NCI-H524 treated with DMSO at 0.1 percent for 48 hours (cell line): ENCODE data around the gene COA8.

Experiments
- DNase-seq: peaks from one replicate; lab custom pipeline; 2025; lab: John Stamatoyannopoulos, UW

COA8 gene, protein sequence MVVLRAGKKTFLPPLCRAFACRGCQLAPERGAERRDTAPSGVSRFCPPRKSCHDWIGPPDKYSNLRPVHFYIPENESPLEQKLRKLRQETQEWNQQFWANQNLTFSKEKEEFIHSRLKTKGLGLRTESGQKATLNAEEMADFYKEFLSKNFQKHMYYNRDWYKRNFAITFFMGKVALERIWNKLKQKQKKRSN

DNA sequence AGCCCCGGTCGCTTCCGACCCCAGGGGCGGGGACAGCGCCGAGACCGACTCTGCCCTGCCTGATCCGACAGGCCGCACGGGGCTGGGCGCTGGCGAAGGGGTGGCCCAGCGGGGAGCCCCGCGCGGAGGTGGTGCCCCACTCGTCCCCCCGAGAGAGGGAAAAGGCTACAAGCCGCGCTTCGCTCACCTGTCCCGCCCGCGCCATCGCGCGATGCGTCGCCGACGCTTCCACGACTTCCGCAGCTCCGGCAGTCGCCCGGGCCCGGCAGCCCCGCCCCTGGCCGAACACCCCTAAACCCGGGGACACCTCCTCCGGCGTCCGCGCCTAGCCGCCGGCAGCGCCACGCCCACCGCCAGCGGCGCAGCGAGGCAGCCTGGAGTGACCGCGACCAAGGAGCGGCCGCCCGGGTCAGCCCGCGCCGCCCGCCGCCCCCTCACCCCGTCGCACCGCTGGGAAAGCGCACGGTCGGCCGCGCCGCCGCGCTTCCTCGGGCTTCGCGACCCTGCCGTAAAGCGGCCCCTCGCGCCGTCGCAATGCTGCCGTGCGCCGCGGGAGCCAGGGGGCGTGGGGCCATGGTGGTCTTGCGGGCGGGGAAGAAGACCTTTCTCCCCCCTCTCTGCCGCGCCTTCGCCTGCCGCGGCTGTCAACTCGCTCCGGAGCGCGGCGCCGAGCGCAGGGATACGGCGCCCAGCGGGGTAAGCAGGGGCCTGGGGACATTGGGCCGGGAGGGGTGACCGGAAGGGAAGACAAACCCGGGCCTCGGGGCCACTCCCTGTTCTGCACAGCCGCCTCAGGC is at the start of gene COA8, which contains the start of gene BAG5:
Gene COA8, plus strand, starts transcription at position 532 of the 797 bp plus-strand sequence. Its CDS starts 42 bp downstream, at position 574.
Gene BAG5, minus strand, starts transcription at position 229 of the 797 bp plus-strand sequence. CDS start 1,493 bp downstream, outside the sequence.
- peak; percentile 40 for DNase-seq

DNA sequence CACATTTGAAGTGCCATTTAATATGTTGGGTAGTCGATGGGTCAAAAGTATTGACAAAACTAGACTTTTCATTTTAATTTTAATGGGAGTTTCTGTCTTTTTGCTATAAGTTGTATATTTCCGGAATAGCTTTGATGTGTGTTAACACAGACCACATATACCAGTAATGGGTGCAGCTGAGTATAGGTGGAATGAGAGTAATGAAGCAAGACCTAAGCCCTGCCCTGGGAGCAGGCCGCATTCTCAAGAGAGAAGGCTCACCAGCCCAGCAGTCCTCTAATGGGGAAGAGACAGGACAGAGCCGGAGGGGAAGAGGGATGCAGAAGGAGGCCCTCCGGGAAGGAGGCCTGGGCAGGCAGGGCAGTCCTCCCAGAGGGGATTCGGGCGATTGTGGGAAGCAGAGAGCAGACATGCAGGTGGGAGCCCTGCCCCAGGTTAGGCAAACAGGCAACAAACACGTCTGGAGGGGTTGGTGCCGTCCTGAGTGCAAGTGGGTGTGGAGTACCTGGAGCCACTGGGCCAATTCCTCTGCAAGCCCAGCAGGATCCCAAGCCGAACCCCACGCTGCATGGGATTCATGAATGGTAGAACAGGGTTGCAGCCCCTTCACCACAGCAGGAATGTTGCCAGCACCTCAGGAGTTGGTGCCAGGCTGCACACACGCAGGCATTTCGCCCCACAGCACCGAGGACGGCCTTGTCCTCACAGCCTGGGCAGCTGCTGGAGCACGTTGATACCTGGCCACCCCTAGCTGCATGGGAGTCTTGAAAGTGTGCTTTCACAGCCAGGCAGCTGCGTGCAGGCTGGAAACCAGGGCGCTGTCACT is 48.0 kb upstream of the COA8 start:
- no peak for DNase-seq

DNA sequence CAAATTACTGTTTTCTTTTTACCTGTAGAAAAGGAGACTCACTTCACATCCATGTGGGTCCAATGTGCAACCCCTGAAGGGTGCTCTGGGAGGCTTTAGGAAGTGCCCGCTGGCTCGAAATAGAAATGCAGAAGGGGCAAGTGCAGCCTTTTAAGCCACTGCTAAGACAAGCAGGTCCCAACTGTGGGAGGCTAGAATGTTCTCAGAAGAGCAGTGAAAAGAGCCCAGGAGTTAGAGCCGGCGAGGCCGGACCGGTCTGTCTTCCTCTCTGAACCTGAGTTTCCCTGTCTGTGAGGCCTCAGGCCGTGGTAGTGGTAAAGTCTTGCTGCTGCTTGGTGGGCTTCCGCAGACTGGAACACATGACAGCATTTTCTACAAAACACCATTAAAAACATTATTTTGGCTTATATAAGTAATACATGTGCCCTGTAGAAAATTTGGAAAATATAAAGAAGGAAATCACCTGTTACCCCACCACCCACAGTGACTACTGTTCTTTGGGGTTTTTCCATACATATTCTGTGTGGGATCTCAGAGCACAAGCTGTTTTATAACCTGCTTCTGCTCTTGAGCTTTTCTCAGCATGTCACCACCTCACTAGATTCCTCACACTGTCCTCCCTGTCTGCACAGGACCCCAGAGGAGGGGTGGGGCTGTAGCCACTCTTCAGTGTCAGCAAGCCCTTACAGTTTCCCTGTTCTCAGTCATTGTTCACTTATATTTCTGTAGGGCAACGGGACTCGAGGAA is 46.2 kb upstream of the COA8 start:
- no peak for DNase-seq

DNA sequence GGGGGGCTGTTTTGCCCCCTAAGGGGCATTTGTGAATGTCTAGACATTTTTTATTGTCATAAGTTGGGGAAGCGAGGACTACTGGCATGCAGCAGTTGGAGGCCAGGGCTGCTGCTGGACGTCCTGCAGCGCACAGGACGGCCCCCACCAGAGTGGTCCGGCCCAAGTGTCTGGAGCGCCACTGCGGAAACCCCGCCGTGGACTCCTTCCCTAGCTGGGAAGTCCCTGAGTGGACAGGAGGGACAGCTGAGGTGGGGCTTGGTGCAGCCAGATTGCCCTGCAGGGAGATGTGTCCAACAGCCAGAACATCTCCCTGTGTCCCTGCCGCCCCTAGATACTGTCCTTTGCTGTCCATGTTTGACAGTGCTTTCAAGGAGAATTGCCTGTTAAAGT is 45.6 kb upstream of the COA8 start:
- DNase-seq: no peak

DNA sequence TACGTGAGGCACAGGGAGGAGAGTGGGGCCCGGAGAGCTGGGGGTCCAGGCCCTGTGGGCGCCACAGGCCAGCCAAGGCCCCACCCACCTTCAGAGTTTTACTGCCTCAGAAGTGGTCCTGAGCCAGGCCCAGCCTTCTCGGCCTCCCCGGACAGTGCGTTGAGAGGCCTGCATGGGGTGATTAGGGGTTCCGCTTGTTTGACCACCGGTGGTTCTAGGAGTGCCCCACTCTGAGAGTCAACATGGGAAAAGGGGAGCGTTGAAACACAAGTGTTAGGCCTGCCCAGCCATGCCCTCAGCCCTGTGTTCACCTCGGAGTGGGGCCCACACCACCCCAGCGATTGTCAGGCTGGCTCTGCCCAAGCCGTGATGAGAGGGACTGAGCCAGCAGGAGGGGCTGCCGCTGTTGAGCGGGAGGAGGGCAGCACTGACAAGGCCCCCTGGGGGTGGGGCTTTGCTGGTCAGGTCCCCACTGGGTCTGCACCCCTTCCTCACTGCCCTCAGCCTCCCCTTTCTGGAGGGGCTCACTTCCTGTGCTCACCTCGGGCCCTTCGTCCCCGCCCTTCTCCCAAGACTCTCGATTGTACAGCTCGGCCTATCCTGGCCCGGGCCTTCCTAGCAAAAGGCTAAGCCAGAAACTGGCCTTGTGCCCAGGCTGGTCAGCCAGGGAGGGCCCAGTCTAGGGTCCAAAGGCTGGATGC is 44.9 kb upstream of the COA8 start:
- DNase-seq: no peak

DNA sequence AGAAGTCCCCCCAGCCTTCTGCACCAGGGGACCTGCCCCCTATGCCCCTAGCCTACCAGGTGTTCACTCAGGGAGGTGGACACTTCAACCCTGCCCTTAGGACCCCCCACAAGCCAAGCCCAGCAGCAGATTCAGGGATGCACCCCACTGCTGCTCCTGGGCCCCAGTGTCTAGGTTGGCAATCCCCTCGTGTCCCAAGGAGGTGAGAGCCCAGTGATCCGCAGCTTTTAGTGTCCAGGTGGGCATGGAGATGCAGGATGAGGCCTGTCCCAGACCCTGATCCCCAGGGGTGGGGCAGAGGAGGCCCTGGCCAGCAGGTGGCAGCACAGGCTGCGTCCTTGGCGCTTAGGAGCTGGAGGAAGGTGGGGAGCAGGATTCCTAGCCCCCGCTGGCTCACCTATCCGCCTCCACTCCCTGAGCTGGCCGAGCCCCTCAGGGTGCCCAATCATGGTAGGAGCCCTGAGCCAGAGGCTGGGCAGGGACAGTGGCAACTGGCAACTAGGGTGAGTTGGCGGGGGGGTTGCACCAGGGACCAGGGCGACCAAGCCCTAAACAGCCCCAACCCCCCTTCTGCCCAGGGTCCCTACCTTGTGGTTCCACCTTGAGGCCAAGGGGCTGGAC is 44.2 kb upstream of the COA8 start:
- no peak for DNase-seq

DNA sequence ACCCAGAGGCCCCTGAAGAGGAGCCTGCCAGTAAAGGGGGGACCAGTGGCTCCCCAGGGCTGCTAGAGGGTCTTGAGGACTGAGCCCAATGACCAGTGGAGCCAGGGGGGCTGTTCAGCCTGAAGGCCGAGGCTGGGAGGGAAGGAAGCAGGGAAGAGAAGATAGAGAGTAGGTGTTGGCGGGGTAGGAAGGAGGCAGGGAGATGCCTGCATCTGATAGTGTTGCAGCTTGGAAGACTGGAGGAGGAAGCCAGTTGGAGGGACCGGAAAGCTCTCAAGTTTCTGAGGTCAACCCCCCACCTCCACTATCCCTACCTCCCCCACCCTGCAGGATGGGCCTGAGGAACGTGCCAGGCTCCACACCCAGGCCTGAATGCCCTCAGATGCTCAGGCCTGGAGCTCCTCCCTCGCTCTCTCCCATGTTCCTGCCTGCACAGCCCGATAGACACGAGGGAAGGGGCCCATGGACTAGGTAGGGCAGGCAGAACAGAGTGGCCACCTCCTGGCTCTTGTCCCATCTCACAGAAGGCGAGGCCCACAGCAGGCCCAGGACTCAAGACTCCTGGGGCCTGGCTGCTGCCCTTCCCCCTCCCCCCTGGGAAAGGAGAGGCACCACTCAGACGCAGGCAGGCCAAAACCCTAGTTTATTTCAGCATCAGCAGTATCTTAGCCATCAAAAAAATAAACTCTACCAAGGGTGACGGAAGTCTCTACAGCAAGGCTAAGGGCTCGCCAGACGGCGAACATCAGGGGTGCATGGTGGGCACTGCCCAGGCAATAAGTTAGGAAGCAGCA is 43.5 kb upstream of the COA8 start:
- DNase-seq: no peak

DNA sequence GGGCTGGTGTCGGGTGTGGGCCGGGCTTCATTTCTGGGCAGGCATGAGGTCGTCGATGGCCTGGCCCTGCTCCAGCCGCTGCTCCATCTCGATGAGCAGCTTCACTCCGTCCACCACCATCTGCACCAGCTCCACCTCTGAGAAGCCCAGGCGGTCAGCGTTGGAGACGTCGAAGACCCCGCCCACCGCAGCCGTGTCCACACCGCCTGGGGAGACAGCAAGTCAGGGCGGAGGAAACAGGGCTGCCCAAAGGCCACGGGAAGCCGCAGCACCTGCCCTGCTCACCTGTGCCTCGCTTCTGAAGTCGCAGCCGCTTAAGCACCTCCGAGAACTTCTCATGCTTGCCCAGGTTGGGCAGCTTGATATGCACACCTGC is 42.9 kb upstream of the COA8 start:
- DNase-seq: no peak

DNA sequence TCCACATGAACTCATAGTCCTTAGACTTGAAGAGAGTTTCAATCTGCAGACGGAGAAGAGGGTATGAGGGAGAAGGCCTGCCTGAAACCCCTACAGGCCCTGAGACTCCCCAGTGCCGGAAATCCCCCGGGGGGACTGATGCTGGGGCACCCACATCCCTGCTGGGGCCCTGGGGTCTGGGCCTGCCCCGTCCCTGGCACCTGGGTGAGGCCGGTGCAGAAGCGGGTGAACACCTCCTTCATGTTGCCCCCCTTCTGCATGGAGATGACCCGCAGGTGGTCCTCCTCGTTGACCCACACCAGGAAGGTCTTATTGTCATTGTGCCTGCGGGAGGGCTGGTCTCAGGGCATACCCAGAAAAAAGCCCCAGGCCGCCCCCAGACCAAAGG is 42.5 kb upstream of the COA8 start:
- no peak for DNase-seq

DNA sequence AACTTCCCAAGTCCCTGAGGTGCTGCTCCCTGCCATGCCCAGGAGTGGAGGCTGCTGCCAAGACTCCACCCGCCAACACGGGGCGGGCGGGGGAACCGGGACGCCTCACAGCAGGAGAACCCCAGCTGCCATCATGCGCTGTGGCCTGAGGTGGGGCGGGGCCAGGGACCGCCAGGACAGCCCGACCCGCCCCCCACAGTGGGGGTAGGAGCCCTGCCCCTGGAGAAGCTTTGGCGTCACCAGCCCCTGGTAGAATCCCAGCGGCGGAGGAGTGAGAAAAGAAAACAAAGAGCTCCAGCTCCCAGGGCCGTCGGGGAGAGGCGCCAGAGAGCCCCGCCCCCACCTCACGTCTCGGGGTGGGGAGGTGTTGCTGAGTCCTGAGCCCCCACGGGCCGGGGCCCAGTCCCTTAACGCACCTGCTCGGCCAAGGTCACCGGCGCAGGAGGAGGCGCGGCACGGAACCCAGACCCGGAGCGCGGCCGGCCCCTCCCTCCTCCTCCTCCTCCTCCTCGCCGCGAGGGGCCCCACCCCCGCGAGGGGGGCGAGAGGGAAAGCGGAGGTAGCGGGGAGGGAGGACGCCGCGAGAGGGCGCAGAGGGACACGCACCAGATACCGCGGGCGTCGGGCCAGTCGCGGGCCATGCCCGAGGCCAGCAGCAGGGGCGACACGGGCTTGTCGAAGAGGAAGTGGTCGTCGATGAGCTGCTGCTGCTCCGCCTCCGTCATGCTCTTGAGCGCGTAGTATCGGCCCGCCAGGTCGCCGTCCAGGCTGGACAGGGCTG is 41.9 kb upstream of the COA8 start:
- DNase-seq: no peak

DNA sequence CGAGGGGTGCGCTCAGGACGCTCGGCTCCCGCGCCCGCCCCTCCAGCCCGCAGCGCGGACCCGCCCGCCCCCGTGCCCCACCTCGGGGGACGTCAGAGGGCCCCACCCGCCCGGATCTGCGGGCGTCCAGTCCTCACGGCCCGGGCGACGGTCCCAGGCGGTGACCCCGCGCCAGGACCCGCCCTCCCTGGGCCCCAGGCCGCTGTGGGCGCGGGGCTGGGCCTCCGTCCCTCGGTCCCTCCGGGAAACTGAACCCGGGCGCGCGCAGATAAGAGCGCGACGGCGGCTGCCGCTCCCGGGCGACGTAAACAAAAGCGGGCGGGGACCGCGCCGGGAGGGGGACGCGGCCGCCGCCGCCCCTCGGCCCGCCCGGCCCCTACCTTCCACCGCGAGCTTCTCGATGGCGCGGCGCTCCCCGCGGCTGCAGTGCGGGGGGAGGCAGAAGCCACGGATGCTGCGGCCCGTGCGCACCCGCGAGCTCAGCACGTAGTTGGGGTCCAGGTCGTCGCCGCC is 41.3 kb upstream of the COA8 start:
- DNase-seq: no peak

DNA sequence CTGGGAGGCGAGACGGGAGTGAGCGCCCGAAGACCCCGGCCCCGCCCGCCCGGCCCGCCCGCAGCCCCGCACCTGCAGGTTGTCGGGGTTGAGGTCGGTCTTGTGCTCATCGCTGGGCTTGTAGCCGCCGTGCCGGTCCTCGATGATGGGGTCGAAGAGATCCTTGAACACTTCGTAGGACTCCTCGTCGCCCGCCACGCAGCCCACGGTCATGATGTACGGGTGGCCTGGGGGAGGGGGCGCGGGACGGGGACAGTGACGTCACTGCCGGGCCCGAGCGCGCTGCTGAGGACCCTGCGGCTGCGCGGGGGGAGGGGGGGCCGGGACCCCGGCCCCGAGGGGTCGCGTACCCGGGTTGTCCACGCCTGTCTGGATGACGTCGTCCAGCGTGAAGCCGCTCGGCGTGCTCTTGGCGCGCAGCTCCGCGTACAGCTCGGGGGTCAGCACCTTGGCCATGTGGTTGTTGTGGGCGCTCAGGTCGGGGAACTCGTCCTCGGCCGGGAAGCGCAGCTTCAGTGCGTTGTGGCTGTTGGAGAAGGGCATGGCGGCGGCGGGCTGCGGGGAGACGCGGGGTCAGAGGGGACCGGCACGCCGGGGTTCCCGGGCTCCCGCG is 40.7 kb upstream of the COA8 start:
- no peak for DNase-seq

DNA sequence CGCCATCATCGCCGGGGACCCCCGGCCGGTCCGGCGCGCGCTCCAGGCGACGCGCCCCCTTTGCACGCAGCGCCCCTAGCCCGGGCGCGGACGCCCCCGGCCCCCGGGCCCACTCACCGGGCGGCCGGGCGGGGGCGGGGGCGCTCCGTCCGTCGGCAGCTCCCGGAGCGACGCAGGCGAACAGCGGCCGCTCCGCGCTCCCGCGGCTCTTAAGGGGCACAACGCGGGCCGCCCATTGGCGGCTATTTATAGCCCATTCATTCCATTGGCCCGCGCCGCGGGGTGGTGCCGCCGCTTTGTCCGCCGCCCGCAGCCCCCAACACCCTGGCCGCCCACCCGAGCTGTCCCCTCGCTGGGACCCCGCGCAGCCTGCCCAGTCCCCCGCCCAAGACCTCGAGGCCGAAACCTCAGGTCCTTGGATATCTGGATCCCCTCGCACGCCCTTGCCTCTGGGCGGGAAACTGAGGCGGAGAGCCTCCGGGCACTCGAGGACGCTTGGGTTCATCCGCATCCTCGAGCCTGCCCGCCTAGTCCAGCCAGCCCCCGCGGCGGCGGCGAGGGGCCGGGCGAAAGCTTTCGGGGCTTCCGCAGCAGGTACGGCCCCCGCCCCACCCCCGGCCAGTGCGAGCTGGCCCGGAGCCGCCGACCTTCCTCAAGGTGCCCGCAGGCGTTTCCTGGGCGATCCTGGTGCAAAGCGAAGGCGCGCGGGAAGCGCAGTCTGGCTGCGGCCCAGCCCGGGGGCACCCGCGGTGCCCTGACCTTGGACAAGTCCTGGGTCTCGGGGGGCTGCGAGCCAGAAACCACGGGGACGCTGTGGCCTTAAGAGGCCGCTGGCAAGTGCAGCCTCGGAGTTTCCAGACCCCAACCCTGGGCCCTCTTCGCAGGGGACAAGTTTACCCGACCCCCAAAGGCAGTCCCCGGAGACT is 39.8 kb upstream of the COA8 start, which contains the start of gene CKB:
Gene CKB, minus strand, starts transcription at position 182 of the 926 bp plus-strand sequence. CDS start 337 bp downstream, outside the sequence.
- DNase-seq: peak; percentile 58

DNA sequence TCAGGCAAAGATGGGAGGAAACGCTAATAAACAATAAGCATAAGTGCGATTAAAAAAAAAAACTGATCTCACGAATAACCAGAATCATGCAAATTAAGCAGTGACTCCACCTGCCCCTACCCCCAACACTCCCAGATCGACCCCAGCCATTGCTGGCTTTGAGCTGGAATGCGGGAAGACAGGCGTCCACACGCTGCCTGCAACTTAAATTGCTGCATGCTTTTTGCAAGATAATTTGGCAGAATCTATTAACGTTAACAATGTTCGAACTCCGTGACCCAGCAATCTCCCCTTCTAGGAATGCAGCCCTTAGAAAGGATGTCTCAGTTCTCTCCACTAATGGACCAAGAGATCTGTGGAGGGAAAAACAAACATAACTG is 39.2 kb upstream of the COA8 start:
- DNase-seq: no peak

DNA sequence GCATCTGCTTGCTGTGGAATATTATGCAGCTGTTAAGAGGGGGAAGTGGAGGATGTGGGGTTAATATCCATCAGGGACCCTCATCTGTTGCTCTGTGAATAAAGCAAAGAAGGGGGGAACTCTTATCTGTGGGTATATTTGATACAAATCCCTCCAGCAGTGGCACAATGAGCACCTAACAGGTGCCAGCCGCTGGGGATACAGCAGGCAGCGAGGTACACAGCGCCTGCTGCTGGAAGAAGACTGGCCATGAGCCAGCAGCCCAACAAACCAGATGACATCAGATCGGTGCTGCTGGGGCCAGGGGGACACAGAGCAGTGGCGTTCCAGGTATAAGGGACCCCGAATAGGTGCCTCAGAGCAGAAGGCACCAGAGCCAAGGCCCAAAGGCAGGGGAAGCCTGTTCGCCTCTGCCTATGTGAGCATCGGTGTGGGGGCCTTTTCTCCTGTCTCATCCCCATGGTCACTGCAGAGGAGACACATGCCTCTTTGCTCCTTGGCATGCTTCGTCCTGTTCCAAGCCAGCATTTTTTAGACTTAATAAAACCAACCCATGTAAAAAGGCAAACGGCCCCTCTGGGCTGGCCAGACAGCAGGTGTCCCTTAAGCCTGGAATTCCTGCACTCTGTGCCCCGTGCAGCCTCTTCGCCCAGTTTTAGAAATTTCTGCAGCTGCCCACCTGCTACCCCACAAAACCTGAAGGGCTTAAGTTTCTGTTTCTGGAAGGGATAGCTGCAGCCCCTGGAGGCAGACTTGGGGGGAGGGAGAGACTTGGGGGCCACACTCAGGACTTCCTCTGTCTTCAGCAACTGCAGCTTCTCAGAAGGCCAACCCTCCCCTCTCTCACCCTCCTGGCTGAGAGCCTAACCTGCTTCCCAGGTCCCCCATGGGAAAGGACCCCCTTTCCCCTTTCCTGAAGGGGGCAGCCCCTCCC is 38.5 kb upstream of the COA8 start:
- no peak for DNase-seq
